DMS 273 treated with DMSO at 0.1 percent for 48 hours (cell line): ENCODE data around the gene GALNT12.
A peak's percentile ranks its signal among the peaks of the same experiment; 100 is the strongest.

Experiments
- DNase-seq: peaks from one replicate; lab custom pipeline; 2025; lab: John Stamatoyannopoulos, UW

GALNT12 gene

GRCh38 chr9:98833090-98833956, 25.9 kb downstream of the GALNT12 start:
- no peak for DNase-seq

- no peak for DNase-seq
Measured at GRCh38 chr9:98834386-98834785, 26.9 kb downstream of the GALNT12 start.

- DNase-seq: no peak
Measured at GRCh38 chr9:98836206-98836605, 28.7 kb downstream of the GALNT12 start.

- no peak for DNase-seq
Measured at GRCh38 chr9:98837516-98837915, 30.0 kb downstream of the GALNT12 start.

GRCh38 chr9:98838155-98838867, 30.8 kb downstream of the GALNT12 start:
- peak; percentile 51 for DNase-seq

GRCh38 chr9:98838868-98839565, 31.5 kb downstream of the GALNT12 start:
- DNase-seq: no peak

- DNase-seq: no peak
Measured at GRCh38 chr9:98839724-98840123, 32.3 kb downstream of the GALNT12 start.

GRCh38 chr9:98842510-98842909, 35.0 kb downstream of the GALNT12 start:
- no peak for DNase-seq

- no peak for DNase-seq
Measured at GRCh38 chr9:98846081-98846480, 38.6 kb downstream of the GALNT12 start.

- DNase-seq: no peak
Measured at GRCh38 chr9:98846879-98847278, 39.4 kb downstream of the GALNT12 start.

- DNase-seq: peak; percentile 22
Measured at GRCh38 chr9:98848450-98849149, 41.1 kb downstream of the GALNT12 start.

GRCh38 chr9:98849563-98849962, 42.1 kb downstream of the GALNT12 start:
- DNase-seq: no peak

- no peak for DNase-seq
Measured at GRCh38 chr9:98850851-98851729, 43.6 kb downstream of the GALNT12 start.

- no peak for DNase-seq
Measured at GRCh38 chr9:98851730-98852459, 44.4 kb downstream of the GALNT12 start.

GRCh38 chr9:98852460-98852734, 44.9 kb downstream of the GALNT12 start:
- DNase-seq: no peak

- DNase-seq: no peak
Measured at GRCh38 chr9:98852961-98853360, 45.5 kb downstream of the GALNT12 start.

- no peak for DNase-seq
Measured at GRCh38 chr9:98854266-98854665, 46.8 kb downstream of the GALNT12 start.

- no peak for DNase-seq
Measured at GRCh38 chr9:98855592-98855991, 48.1 kb downstream of the GALNT12 start.

- no peak for DNase-seq
Measured at GRCh38 chr9:98856982-98857381, 49.5 kb downstream of the GALNT12 start.

GRCh38 chr9:98859941-98860340, 52.5 kb downstream of the GALNT12 start:
- no peak for DNase-seq

GRCh38 chr9:98860871-98861293, 53.4 kb downstream of the GALNT12 start:
- peak; percentile 73 for DNase-seq
